Stomach (tissue), 19 donors: Measurements from ENCODE around the gene ELAVL1. TPM values are rescaled to one million over a fixed set of nuclear protein-coding genes. Genes with fewer than 3 reads are reported as not detected.

ENCODE experiments used
- DNase-seq, 2 donors: peaks; one replicate each; pipeline versions ENCODE4 v3.0.0 to v3.0.0-alpha.2; 2013 to 2019
- H3K27ac ChIP-seq, 5 donors: fragments of 200-600 bp in 4 of 5; sonication (generic) in 4 of 5; one replicate each; pipeline ENCODE4 v1.5.1; 2013 to 2019; ENCODE audit warnings: mild to moderate bottlenecking in 1 of 5, moderate library complexity in 1 of 5
- H3K27me3 ChIP-seq, 3 donors: fragments of 200-600 bp; sonication (generic); one replicate each; pipeline ENCODE4 v1.5.1; 2017 to 2019; ENCODE audit warnings: mixed run types in 1 of 3
- H3K36me3 ChIP-seq, 4 donors: fragments of 200-600 bp; sonication (generic); 1 replicate in 3 of 4; 2 replicates in 1 of 4; pipeline ENCODE4 v1.5.1; 2016 to 2019
- H3K4me1 ChIP-seq, 4 donors: fragments of 200-600 bp; sonication (generic); one replicate each; pipeline ENCODE4 v1.5.1; 2016 to 2019
- H3K4me3 ChIP-seq, 4 donors: fragments of 200-600 bp; sonication (generic) in 3 of 4; one replicate each; pipeline ENCODE4 v1.5.1; 2016 to 2019; ENCODE audit warnings: mild to moderate bottlenecking in 1 of 4
- H3K9me3 ChIP-seq, 4 donors: fragments of 200-600 bp; sonication (generic); one replicate each; pipeline ENCODE4 v1.5.1; 2016 to 2019
- EP300 ChIP-seq: sonication (generic); formaldehyde crosslinking; IDR thresholded peaks from one replicate; pipeline ENCODE4 v1.6.1; 2017; ENCODE audit warnings: antibody characterized with exemption
- POLR2A ChIP-seq, 4 donors: fragments of 450-650 bp; IDR thresholded peaks; one replicate each; pipeline ENCODE4 v1.6.1; 2016; ENCODE audit warnings: antibody characterized with exemption in 4 of 4, control low read depth in 2 of 4, mild to moderate bottlenecking in 1 of 4, moderate library complexity in 1 of 4
- POLR2AphosphoS5 ChIP-seq, 3 donors: sonication (generic); formaldehyde crosslinking; IDR thresholded peaks; one replicate each; pipeline ENCODE4 v1.6.1; 2016; ENCODE audit warnings: antibody characterized with exemption in 3 of 3
- WGBS, 5 donors: extraction: QIAGEN DNeasy Blood & Tissue Kit in 3 of 5; methylation state at CpG; one replicate each; pipeline versions ENCODE4 v1.1.5 to v1.1.7; 2013 to 2018; 5-methylcytosine and 5-hydroxymethylcytosine counted together
- intact Hi-C: fragments of 100-400 bp; cut with DNase I; formaldehyde crosslinking; loops from one replicate; pipeline ENCODE4 v1.15.1; 2023; ENCODE audit warnings: low total_unique reads
- long read RNA-seq, 10 donors: transcript quantifications; one replicate each; lab custom pipeline, GENCODE V29; 2026
- polyA plus RNA-seq, 3 donors: library from polyadenylated mRNA; stranded (reverse); fragments of 200-250 nt; gene quantifications; one replicate each; pipeline ENCODE4 v1.2.3, GENCODE V29; 2013
- total RNA-seq, 5 donors: library from RNA; depleted of rRNA; stranded (reverse); fragments of >200 nt; gene quantifications; one replicate each; pipeline versions ENCODE4 v1.1.0 to v1.2.3, GENCODE V29; 2014 to 2016
- TF ChIP-seq, protein P1 (sequence below), 7 experiments: fragments of 450-650 bp in 4 of 7; fragments of 200-600 bp in 3 of 7; sonication (generic) in 3 of 7; IDR thresholded peaks; one replicate each; pipeline ENCODE4 v1.5.1; 2016 to 2019; ENCODE audit warnings: antibody characterized with exemption in 7 of 7, control low read depth in 2 of 7, mild to moderate bottlenecking in 1 of 7
- donor health status: healthy with polysubstance abuse.
- donor health status: Bipolar disorder and iron deficiency.
- donor health status: healthy.

Gene ELAVL1
- total RNA-seq (10 to 100 TPM; 11.2 to 50.2 (median 20.2) TPM), polyA plus RNA-seq (10 to 100 TPM; 14.7 to 25.4 (median 18.5) TPM)
- long read RNA-seq, donor 1, full-length matches to known transcripts = 19 of 19 reads
- long read RNA-seq, donor 1, partial matches to known transcripts = 0 of 19 reads
- long read RNA-seq, donor 1, other reads (novel, unspliced or antisense) = 0 of 19 reads
- long read RNA-seq, donor 2, full-length matches to known transcripts = 21 of 21 reads
- long read RNA-seq, donor 2, partial matches to known transcripts = 0 of 21 reads
- long read RNA-seq, donor 2, other reads (novel, unspliced or antisense) = 0 of 21 reads
- long read RNA-seq, donor 3, full-length matches to known transcripts = 12 of 12 reads
- long read RNA-seq, donor 3, partial matches to known transcripts = 0 of 12 reads
- long read RNA-seq, donor 3, other reads (novel, unspliced or antisense) = 0 of 12 reads
- long read RNA-seq, donor 4, full-length matches to known transcripts = 2 of 2 reads
- long read RNA-seq, donor 4, partial matches to known transcripts = 0 of 2 reads
- long read RNA-seq, donor 4, other reads (novel, unspliced or antisense) = 0 of 2 reads
- long read RNA-seq, donor 5, full-length matches to known transcripts = 18 of 25 reads
- long read RNA-seq, donor 5, partial matches to known transcripts = 7 of 25 reads
- long read RNA-seq, donor 5, other reads (novel, unspliced or antisense) = 0 of 25 reads
- long read RNA-seq, donor 6, full-length matches to known transcripts = 31 of 31 reads
- long read RNA-seq, donor 6, partial matches to known transcripts = 0 of 31 reads
- long read RNA-seq, donor 6, other reads (novel, unspliced or antisense) = 0 of 31 reads
- long read RNA-seq, donor 7, full-length matches to known transcripts = 14 of 24 reads
- long read RNA-seq, donor 7, partial matches to known transcripts = 10 of 24 reads
- long read RNA-seq, donor 7, other reads (novel, unspliced or antisense) = 0 of 24 reads
- long read RNA-seq, donor 8, full-length matches to known transcripts = 7 of 7 reads
- long read RNA-seq, donor 8, partial matches to known transcripts = 0 of 7 reads
- long read RNA-seq, donor 8, other reads (novel, unspliced or antisense) = 0 of 7 reads
- long read RNA-seq, donor 9, full-length matches to known transcripts = 14 of 20 reads
- long read RNA-seq, donor 9, partial matches to known transcripts = 6 of 20 reads
- long read RNA-seq, donor 9, other reads (novel, unspliced or antisense) = 0 of 20 reads
- long read RNA-seq, donor 10, full-length matches to known transcripts = 3 of 3 reads
- long read RNA-seq, donor 10, partial matches to known transcripts = 0 of 3 reads
- long read RNA-seq, donor 10, other reads (novel, unspliced or antisense) = 0 of 3 reads

DNA sequence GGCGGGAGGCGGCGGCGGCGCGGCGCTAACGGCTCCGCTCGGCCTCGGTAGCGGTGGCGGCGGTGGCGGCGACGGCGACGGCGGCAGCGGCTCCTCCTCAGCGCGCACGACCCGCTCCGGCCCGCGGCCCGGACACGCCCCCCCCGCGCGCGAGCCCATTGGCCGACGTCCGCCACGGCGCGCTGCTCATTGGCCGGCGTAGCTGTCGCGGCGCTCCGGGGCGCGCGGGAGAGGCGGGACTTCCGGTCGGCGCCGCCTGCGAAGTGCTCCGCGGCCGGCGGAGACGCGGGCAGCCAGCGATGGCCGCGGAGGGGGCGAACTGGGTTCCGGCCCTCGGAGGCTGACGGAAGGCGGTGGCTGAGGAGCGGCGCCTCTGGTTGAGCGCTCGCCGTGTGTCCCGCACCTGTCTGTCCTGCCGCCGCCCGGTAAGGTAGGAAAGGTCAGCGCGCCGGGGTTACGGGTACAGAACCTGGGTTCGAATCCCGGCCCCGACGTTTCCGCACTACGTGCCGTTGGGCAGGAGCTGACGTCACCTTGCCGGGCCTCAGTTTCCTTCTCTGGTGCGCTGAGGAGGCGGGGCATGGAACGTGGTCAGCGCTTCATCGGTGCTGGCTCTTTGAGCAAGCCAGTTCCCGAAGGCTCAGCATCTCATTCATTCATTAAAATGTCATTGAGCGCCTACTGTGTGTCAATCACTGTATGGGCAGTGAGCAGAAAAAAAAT, at the start of gene ELAVL1:
Gene ELAVL1, minus strand, starts transcription at position 108 of the 723 bp plus-strand sequence. CDS start 13,826 bp downstream, outside the sequence.
- intact Hi-C loops = loop anchor here (10.0 kb wide), 1 partner anchor 161 kb away; no protein-coding TSS in a partner anchor
- Histone ChIP-seq H3K27ac (peak within 1 kb of the TSS; percentile 77 to 95 (median 90)), H3K9me3 (no peaks in the 10 kb centered on the region), H3K36me3 (peaks cover 0 to 12% (median 7%) of the 10 kb centered on the region in 4 donors), H3K4me3 (peak within 1 kb of the TSS; percentile 81 to 94 (median 84)), H3K27me3 (no peaks in the 10 kb centered on the region), H3K4me1 (peaks cover 34 to 54% (median 52%) of the 10 kb centered on the region in 4 donors)
- whole genome bisulfite sequencing, 5 donors = 0 to 3% (median 1%) methylated on average over 10 to 98 of the region's 98 CpGs
- peak; percentile 93 to 98 for DNase-seq
- peak in 2 of 3 donors; percentile 51 to 72 for TF ChIP-seq POLR2AphosphoS5 (IDR thresholded peaks at IDR 0.05)
- no peak for TF ChIP-seq POLR2A (IDR thresholded peaks at IDR 0.05)

DNA sequence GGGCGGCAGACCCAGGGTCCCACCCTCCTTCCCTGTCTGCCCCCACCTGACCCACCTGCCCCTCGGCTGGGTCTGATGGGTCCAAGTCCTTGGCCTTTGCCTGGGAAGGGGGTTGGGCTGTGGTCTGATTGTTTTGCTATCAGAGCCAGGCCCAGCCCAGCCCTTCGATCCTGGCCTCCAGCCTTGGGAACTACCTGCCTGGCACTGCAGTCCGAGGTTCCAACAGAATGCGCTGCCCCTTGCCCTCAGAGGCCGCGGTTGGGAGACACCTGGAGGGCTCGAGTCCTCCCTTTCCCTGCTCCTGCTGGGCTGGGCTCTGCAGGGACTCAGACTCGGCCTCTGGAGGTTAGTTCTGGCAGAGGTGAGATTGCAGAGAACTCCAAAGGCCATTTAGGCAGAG, 48.7 kb upstream of the ELAVL1 start:
- 23 to 47% (median 28%) methylated on average over 7 to 9 of the region's 9 CpGs for WGBS, 5 donors
- peaks cover 0 to 16% (median 7%) of the 10 kb centered on the region in 3 donors for H3K27me3 ChIP-seq
- intact Hi-C loops = no loop called here
- no peaks in the 10 kb centered on the region for H3K36me3 ChIP-seq
- H3K9me3 ChIP-seq = no peaks in the 10 kb centered on the region
- DNase-seq = peak in 1 of 2 donors; percentile 37
- peaks cover 6 to 13% (median 9%) of the 10 kb centered on the region in 4 donors for H3K4me1 ChIP-seq
- no peak overlapping the region for H3K4me3 ChIP-seq
- H3K27ac ChIP-seq = no peak overlapping the region
- no peak for TF ChIP-seq POLR2AphosphoS5 (IDR thresholded peaks at IDR 0.05)
- no peak for TF ChIP-seq POLR2A (IDR thresholded peaks at IDR 0.05)
- no peak for TF ChIP-seq EP300
- TF ChIP-seq, protein P1, sequence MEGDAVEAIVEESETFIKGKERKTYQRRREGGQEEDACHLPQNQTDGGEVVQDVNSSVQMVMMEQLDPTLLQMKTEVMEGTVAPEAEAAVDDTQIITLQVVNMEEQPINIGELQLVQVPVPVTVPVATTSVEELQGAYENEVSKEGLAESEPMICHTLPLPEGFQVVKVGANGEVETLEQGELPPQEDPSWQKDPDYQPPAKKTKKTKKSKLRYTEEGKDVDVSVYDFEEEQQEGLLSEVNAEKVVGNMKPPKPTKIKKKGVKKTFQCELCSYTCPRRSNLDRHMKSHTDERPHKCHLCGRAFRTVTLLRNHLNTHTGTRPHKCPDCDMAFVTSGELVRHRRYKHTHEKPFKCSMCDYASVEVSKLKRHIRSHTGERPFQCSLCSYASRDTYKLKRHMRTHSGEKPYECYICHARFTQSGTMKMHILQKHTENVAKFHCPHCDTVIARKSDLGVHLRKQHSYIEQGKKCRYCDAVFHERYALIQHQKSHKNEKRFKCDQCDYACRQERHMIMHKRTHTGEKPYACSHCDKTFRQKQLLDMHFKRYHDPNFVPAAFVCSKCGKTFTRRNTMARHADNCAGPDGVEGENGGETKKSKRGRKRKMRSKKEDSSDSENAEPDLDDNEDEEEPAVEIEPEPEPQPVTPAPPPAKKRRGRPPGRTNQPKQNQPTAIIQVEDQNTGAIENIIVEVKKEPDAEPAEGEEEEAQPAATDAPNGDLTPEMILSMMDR (IDR thresholded peaks at IDR 0.05) = no peak

DNA sequence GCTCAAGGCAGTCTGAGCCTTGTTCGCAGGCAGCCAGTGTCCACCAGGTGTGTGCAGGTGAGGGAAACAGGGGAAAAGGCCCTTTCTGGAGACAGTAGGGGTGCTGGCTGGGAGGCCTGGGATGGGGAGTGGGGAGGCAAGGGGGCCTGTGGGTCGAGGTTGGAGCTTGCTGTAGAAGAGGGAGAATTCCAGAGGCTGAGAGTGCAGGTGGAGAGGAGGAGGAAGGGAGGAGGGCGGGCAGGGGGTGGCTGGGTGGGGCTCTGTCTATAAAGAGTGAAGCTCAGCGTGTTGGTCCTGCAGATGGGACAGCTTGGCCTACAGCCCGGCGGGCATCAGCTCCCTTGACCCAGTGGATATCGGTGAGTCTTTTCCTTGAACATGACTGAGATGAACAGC, 47.0 kb upstream of the ELAVL1 start, which contains the start of gene CCL25:
Gene CCL25, plus strand, starts transcription at position 297 of the 396 bp plus-strand sequence. CDS start 290 bp downstream, outside the sequence.
- H3K9me3 ChIP-seq = no peaks in the 10 kb centered on the region
- peaks cover 0 to 20% (median 7%) of the 10 kb centered on the region in 3 donors for H3K27me3 ChIP-seq
- no peak within 1 kb of the TSS for H3K27ac ChIP-seq
- no peak for TF ChIP-seq POLR2AphosphoS5 (IDR thresholded peaks at IDR 0.05)
- TF ChIP-seq, protein P1 (IDR thresholded peaks at IDR 0.05) = no peak
- TF ChIP-seq POLR2A (IDR thresholded peaks at IDR 0.05) = no peak
- no peak for TF ChIP-seq EP300
- intact Hi-C loops = no loop called here
- WGBS, 5 donors = 57 to 74% (median 66%) methylated on average over 7 of the region's 7 CpGs
- H3K36me3 ChIP-seq = no peaks in the 10 kb centered on the region
- no peak for DNase-seq
- no peak within 1 kb of the TSS for H3K4me3 ChIP-seq
- peaks cover 6 to 13% (median 9%) of the 10 kb centered on the region in 4 donors for H3K4me1 ChIP-seq
